SK-N-MC (cell line): Measurements from ENCODE around the gene SPATA13.

Source experiments
- DNase-seq: peaks from one replicate; pipeline ENCODE4 v3.0.0-alpha.2; 2011; ENCODE audit warnings: low read depth, low spot score
- H3K27ac ChIP-seq: fragments of 200-600 bp; sonication (generic); 2 replicates; pipeline ENCODE4 v1.5.1; 2016; ENCODE audit warnings: mixed run types
- H3K36me3 ChIP-seq: fragments of 200-600 bp; sonication (generic); 2 replicates; pipeline ENCODE4 v1.6.1; 2017; ENCODE audit warnings: antibody characterized with exemption, low read length, mixed read lengths; ENCODE audit not compliant: insufficient read depth
- H3K4me3 ChIP-seq: fragments of 200-600 bp; sonication (generic); 2 replicates; pipeline ENCODE4 v1.5.1; 2016
- H3K9ac ChIP-seq: fragments of 200-600 bp; sonication (generic); 2 replicates; pipeline ENCODE4 v1.8.0; 2017; ENCODE audit warnings: mixed run types, mixed read lengths; ENCODE audit not compliant: insufficient read length
- H3K9me3 ChIP-seq: fragments of 200-600 bp; sonication (generic); 2 replicates; pipeline ENCODE4 v1.6.1; 2017; ENCODE audit warnings: low read depth, mild to moderate bottlenecking, antibody characterized with exemption, low read length, moderate library complexity, mixed read lengths
- EZH2 ChIP-seq: fragments of 200-600 bp; sonication (generic); IDR thresholded peaks from one replicate; pipeline ENCODE4 v1.6.1; 2017; ENCODE audit warnings: antibody characterized with exemption
- FOXP2 ChIP-seq: optimal IDR thresholded peaks from 2 replicates; pipeline ENCODE3; 2011; ENCODE audit warnings: mild to moderate bottlenecking, moderate library complexity; ENCODE audit not compliant: insufficient read depth; ENCODE audit errors: extremely low read length, control extremely low read depth
- POLR2AphosphoS5 ChIP-seq: IDR thresholded peaks from 2 replicates; pipeline ENCODE4 v1.6.1; 2012; ENCODE audit warnings: mild to moderate bottlenecking, low read depth, low read length, borderline replicate concordance

Gene SPATA13

GRCh38 chr13:24167666-24168391, 7.3 kb downstream of the SPATA13 start:
- Histone ChIP-seq H3K36me3 (0 out of 2 replicates have a peak, but pooled peaks cover 5% of the 10 kb centered on the region), H3K9me3 (no peaks in the 10 kb centered on the region), H3K4me3 (no peak overlapping the region), H3K9ac (no peak overlapping the region), H3K27ac (no peak overlapping the region)
- TF ChIP-seq FOXP2 (no peak), POLR2AphosphoS5 (no peak), EZH2 (no peak)
- DNase-seq = no peak

DNA sequence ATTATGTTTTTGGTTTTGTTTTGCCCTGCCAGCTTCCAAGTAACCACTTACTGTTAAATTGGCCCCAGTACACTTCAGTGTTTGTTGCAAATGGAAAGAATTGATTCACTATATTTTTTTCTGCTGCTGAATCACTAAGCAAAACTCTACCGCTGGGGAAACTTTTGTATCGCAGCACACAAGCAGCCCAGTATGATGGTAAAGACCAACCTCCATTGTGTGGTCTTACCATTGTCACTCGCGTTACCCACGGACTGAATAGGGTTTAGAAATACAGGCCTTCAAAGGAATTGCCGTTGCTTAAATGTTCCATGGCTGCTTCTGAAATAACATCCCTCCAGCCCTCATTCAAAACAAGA, 7.9 kb downstream of the SPATA13 start:
- H3K27ac ChIP-seq = no peak overlapping the region
- H3K36me3 ChIP-seq = 0 out of 2 replicates have a peak, but pooled peaks cover 5% of the 10 kb centered on the region
- no peak overlapping the region for H3K4me3 ChIP-seq
- no peaks in the 10 kb centered on the region for H3K9me3 ChIP-seq
- no peak for TF ChIP-seq EZH2
- no peak for TF ChIP-seq POLR2AphosphoS5
- TF ChIP-seq FOXP2 = no peak
- DNase-seq = no peak
- no peak overlapping the region for H3K9ac ChIP-seq

- Histone ChIP-seq H3K36me3 (0 out of 2 replicates have a peak, but pooled peaks cover 5% of the 10 kb centered on the region), H3K9me3 (no peaks in the 10 kb centered on the region), H3K4me3 (no peak overlapping the region), H3K9ac (no peak overlapping the region), H3K27ac (no peak overlapping the region)
- TF ChIP-seq POLR2AphosphoS5 (no peak), FOXP2 (no peak), EZH2 (no peak)
- DNase-seq = no peak
Measured at GRCh38 chr13:24168979-24169378, 8.5 kb downstream of the SPATA13 start.

DNA sequence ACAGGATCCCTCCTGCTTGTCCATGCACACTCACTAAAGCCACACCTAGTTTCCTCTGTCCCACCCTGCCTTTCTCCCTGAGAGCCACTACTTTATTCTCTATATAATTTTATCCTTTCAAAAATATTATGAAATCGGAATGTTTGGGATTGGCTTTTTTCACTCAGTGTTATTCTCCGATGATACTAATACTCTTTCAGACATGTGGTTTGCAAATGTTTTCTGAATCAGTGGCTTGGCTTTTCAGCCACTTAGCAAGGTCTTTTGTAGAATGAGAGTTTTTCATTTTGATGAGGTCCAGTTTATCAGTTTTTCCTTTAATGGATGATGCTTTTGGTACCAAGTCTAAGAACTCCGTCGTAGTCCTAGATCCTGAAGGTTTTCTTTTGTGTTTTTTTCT, 11.6 kb downstream of the SPATA13 start:
- Histone ChIP-seq H3K27ac (no peak overlapping the region), H3K9ac (no peak overlapping the region), H3K36me3 (no peaks in the 10 kb centered on the region), H3K4me3 (no peak overlapping the region), H3K9me3 (no peaks in the 10 kb centered on the region)
- TF ChIP-seq POLR2AphosphoS5 (no peak), FOXP2 (no peak), EZH2 (no peak)
- no peak for DNase-seq

GRCh38 chr13:24173795-24174194, 13.3 kb downstream of the SPATA13 start:
- TF ChIP-seq POLR2AphosphoS5 (no peak), EZH2 (no peak), FOXP2 (no peak)

DNA sequence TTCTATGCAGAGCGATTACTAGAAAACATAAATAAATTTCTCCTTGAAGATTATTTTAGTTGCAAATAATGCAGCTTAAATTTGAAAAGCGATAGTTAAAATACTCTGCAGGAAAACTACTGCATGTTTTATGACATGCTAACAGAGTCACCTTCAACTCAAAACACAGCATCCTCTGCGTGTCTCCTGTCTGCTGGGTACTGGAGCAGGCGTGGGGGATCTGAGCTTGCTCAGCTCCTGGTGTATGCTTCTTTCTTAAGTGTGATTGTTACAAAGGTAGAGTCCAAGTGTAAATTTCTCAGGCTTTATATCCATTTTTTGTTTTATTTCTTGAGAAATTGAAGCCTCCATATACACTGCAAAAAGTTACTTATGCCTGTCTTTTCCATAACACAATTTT, 15.3 kb downstream of the SPATA13 start:
- no peak for DNase-seq
- Histone ChIP-seq H3K36me3 (no peaks in the 10 kb centered on the region), H3K27ac (no peak overlapping the region), H3K9me3 (no peaks in the 10 kb centered on the region), H3K4me3 (no peak overlapping the region), H3K9ac (no peak overlapping the region)
- TF ChIP-seq FOXP2 (no peak), POLR2AphosphoS5 (no peak), EZH2 (no peak)

More at GRCh38 chr13:24173795-24174194, 13.3 kb downstream of the SPATA13 start:
- H3K27ac ChIP-seq = no peak overlapping the region
- H3K36me3 ChIP-seq = no peaks in the 10 kb centered on the region
- no peaks in the 10 kb centered on the region for H3K9me3 ChIP-seq
- DNase-seq = no peak
- H3K4me3 ChIP-seq = no peak overlapping the region
- H3K9ac ChIP-seq = no peak overlapping the region

DNA sequence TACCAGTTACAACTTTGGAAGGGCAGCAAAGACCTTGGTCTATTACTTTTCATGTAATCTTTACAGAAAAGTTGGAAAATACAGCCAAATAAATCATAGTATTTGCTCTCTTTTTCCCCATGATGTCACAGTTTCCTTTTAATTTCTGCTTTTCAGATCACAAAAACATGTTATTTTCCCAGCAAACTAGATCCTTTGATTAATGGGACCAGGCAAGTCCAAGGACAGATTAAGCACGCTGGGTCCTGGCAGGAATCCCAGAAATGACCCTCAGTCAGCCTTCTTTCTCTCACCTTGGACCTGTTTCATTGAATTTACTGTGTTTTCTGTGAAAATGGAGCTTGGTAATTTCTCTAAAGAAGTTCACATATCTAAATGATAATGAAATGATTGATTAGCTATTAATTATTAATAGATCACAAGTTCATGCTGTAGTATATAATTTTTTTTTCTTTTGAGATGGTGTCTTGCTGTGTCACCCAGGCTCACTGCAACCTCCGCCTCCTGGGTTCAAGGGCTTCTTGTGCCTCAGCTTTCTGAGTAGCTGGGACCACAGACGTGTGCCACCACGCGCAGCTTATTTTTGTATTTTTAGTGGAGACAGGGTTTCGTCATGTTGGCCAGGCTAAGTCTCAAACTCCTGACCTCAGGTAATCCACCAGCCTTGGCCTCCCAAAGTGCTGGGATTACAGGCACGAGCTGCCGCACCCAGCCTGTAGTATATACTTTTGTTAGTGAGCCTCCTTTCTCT, 16.0 kb downstream of the SPATA13 start:
- no peak for TF ChIP-seq EZH2
- TF ChIP-seq POLR2AphosphoS5 = no peak
- TF ChIP-seq FOXP2 = no peak
- H3K9ac ChIP-seq = no peak overlapping the region
- no peak overlapping the region for H3K4me3 ChIP-seq
- H3K36me3 ChIP-seq = no peaks in the 10 kb centered on the region
- no peak overlapping the region for H3K27ac ChIP-seq
- DNase-seq = no peak
- no peaks in the 10 kb centered on the region for H3K9me3 ChIP-seq

DNA sequence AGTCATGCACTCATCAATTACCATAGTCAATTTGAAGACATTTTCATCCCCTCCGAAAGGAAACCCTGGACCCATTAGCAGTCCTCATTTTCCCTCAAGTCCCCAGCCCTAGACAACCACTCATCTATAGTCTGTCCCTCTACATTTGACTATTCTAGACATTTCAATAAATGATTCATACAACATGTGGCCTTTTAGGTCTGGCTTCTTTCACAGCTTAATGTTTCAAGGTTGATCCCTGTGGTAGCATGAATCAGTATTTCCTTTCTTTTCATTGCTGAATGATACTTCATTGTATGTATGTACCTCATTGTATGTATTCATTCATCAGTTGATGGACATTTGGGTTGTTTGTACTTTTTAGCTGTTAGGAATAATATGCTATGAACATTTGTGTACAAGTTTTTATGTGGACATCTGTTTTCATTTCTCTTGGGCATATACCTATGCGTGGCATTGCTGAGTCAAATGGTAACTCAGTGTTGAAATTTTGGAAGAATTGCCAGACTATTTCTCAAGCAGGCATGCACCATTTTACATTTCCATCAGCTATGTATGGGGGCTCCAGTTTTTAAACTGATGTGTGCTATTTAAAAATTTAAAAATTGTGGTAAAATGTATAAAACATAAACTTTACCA, 18.4 kb downstream of the SPATA13 start:
- H3K36me3 ChIP-seq = peaks cover 3% of the 10 kb centered on the region; the same call in 1 of the 2 replicates
- H3K4me3 ChIP-seq = no peak overlapping the region
- no peak overlapping the region for H3K9ac ChIP-seq
- TF ChIP-seq FOXP2 = no peak
- no peak for TF ChIP-seq POLR2AphosphoS5
- no peak for TF ChIP-seq EZH2
- no peak for DNase-seq
- no peaks in the 10 kb centered on the region for H3K9me3 ChIP-seq
- H3K27ac ChIP-seq = no peak overlapping the region
